DND-41 (cell line): Measurements from ENCODE around the gene CARTPT.

ENCODE experiments used
- EZH2 ChIP-seq: IDR thresholded peaks from 3 replicates; pipeline ENCODE4 v1.6.1; 2012; ENCODE audit warnings: borderline replicate concordance, low read depth, mild to moderate bottlenecking, moderate library complexity, low read length, inconsistent platforms; ENCODE audit not compliant: severe bottlenecking
- TF ChIP-seq, protein P1 (sequence below): IDR thresholded peaks from 2 replicates; pipeline ENCODE4 v1.5.1; 2012; ENCODE audit warnings: borderline replicate concordance, low read length, moderate library complexity, mild to moderate bottlenecking; ENCODE audit not compliant: poor library complexity, severe bottlenecking; ENCODE audit errors: extremely low read depth

- TF ChIP-seq, protein P1, sequence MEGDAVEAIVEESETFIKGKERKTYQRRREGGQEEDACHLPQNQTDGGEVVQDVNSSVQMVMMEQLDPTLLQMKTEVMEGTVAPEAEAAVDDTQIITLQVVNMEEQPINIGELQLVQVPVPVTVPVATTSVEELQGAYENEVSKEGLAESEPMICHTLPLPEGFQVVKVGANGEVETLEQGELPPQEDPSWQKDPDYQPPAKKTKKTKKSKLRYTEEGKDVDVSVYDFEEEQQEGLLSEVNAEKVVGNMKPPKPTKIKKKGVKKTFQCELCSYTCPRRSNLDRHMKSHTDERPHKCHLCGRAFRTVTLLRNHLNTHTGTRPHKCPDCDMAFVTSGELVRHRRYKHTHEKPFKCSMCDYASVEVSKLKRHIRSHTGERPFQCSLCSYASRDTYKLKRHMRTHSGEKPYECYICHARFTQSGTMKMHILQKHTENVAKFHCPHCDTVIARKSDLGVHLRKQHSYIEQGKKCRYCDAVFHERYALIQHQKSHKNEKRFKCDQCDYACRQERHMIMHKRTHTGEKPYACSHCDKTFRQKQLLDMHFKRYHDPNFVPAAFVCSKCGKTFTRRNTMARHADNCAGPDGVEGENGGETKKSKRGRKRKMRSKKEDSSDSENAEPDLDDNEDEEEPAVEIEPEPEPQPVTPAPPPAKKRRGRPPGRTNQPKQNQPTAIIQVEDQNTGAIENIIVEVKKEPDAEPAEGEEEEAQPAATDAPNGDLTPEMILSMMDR: no peak
- TF ChIP-seq EZH2: no peak
These were observed 17.7 kb upstream of the CARTPT start for GRCh38 chr5:71701407-71701806.
